ENCODE data around the gene CIAO1.

DNA sequence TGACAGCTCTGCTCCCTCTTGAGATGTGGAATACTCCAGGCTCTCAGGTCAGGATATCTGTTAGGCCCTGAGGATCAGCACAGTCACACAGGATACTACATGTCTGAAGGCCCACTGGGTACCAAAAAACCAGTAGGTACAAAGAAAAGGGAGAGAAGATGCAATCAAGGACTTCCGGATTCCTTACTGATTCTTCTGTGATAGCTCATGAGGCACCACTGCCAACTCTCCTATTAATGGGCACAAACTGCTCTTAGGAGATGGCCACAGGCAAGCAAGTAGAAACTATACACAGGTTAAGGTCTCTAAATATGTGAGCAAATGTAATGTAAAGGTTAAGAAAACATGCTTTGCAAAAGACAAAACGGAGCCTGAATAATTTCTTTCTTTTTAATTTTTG, 3.7 kb upstream of the CIAO1 start:
- TF ChIP-seq, protein P1, sequence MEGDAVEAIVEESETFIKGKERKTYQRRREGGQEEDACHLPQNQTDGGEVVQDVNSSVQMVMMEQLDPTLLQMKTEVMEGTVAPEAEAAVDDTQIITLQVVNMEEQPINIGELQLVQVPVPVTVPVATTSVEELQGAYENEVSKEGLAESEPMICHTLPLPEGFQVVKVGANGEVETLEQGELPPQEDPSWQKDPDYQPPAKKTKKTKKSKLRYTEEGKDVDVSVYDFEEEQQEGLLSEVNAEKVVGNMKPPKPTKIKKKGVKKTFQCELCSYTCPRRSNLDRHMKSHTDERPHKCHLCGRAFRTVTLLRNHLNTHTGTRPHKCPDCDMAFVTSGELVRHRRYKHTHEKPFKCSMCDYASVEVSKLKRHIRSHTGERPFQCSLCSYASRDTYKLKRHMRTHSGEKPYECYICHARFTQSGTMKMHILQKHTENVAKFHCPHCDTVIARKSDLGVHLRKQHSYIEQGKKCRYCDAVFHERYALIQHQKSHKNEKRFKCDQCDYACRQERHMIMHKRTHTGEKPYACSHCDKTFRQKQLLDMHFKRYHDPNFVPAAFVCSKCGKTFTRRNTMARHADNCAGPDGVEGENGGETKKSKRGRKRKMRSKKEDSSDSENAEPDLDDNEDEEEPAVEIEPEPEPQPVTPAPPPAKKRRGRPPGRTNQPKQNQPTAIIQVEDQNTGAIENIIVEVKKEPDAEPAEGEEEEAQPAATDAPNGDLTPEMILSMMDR (IDR thresholded peaks at IDR 0.05; ENCODE audit: insufficient read depth, low read depth, low read length): no peak
- TF ChIP-seq EZH2 (IDR thresholded peaks at IDR 0.05; ENCODE audit: insufficient read depth, low read length): no peak

Measured in astrocyte (in vitro differentiated cells and primary cell).